WTC11 (cell line): ENCODE results near the gene NUF2. TPM values are rescaled to one million over a fixed set of nuclear protein-coding genes. Genes with fewer than 3 reads are reported as not detected.

Experiments used
- ATAC-seq: fragments of 200-7000 bp; cut with Tn5 transposase; 2 replicates; pipeline ENCODE4 v1.10.0; 2021; ENCODE audit warnings: mild to moderate bottlenecking, moderate library complexity
- CTCF ChIA-PET: fragments of 300-600 bp; sonication (Branson Sonifier 250); formaldehyde crosslinking; loops from one replicate; lab custom pipeline; 2021; ENCODE audit warnings: antibody characterized with exemption; lab: Charles Lee
- POLR2A ChIA-PET: fragments of 350-600 bp; sonication (Branson Sonifier 250); formaldehyde crosslinking; loops from one replicate; lab custom pipeline; 2021; ENCODE audit warnings: antibody characterized with exemption; lab: Charles Lee
- DNase-seq: peaks from one replicate; pipeline ENCODE4 v3.0.0; 2021; ENCODE audit warnings: low spot score
- H3K27ac Mint-ChIP-seq: 2 replicates; pipeline ENCODE4 v1.8.0; 2021; ENCODE audit warnings: mixed read lengths
- H3K27me3 Mint-ChIP-seq: 2 replicates; pipeline ENCODE4 v1.8.0; 2021; ENCODE audit warnings: low read depth, mild to moderate bottlenecking, moderate library complexity, mixed read lengths
- H3K36me3 Mint-ChIP-seq: 2 replicates; pipeline ENCODE4 v1.8.0; 2021; ENCODE audit warnings: mixed read lengths
- H3K4me1 Mint-ChIP-seq: 2 replicates; pipeline ENCODE4 v1.8.0; 2022; ENCODE audit warnings: mixed read lengths
- H3K4me3 Mint-ChIP-seq: 2 replicates; pipeline ENCODE4 v1.8.0; 2021; ENCODE audit warnings: mild to moderate bottlenecking, moderate library complexity, mixed read lengths
- H3K9me3 Mint-ChIP-seq: 2 replicates; pipeline ENCODE4 v1.8.0; 2021; ENCODE audit warnings: mixed read lengths
- ATF1 ChIP-seq: sonication (generic); formaldehyde crosslinking; IDR thresholded peaks from 2 replicates; pipeline ENCODE4 v1.8.1; 2023; ENCODE audit warnings: mild to moderate bottlenecking, moderate library complexity, missing genetic modification reagents
- FOXK1 ChIP-seq: sonication (generic); formaldehyde crosslinking; IDR thresholded peaks from 2 replicates; pipeline ENCODE4 v1.8.0; 2022; ENCODE audit warnings: mild to moderate bottlenecking, moderate library complexity, missing genetic modification reagents
- GABPB1 ChIP-seq: sonication (generic); formaldehyde crosslinking; IDR thresholded peaks from 2 replicates; pipeline ENCODE4 v1.8.1; 2023; ENCODE audit warnings: mild to moderate bottlenecking, missing genetic modification reagents
- GRHL2 ChIP-seq: fragments of 250-450 bp; sonication (Bioruptor Pico); IDR thresholded peaks from 2 replicates; pipeline ENCODE4 v1.8.0; 2022; ENCODE audit warnings: mild to moderate bottlenecking, moderate library complexity; ENCODE audit not compliant: insufficient replicate concordance, severe bottlenecking
- NR2C2 ChIP-seq: sonication (generic); formaldehyde crosslinking; IDR thresholded peaks from 2 replicates; pipeline ENCODE4 v1.8.0; 2022; ENCODE audit warnings: mild to moderate bottlenecking, missing genetic modification reagents
- PRRX2 ChIP-seq: fragments of 250-450 bp; sonication (Bioruptor Pico); IDR thresholded peaks from 2 replicates; pipeline ENCODE4 v1.8.0; 2021; ENCODE audit warnings: mild to moderate bottlenecking
- SMAD3 ChIP-seq: sonication (generic); formaldehyde crosslinking; IDR thresholded peaks from 2 replicates; pipeline ENCODE4 v1.8.0; 2022; ENCODE audit warnings: missing genetic modification reagents, mild to moderate bottlenecking, borderline replicate concordance
- SP1 ChIP-seq: sonication (generic); formaldehyde crosslinking; conservative IDR thresholded peaks from 2 replicates; pipeline ENCODE4 v1.8.1; 2022; ENCODE audit warnings: missing genetic modification reagents
- ZNF232 ChIP-seq: sonication (generic); formaldehyde crosslinking; IDR thresholded peaks from 2 replicates; pipeline ENCODE4 v1.8.0; 2022; ENCODE audit warnings: mild to moderate bottlenecking, missing genetic modification reagents
- ZNF396 ChIP-seq: fragments of 250-450 bp; sonication (Bioruptor Pico); IDR thresholded peaks from 2 replicates; pipeline ENCODE4 v1.8.0; 2021; ENCODE audit warnings: mild to moderate bottlenecking, moderate library complexity, borderline replicate concordance
- ZNF416 ChIP-seq: fragments of 250-450 bp; sonication (Bioruptor Pico); IDR thresholded peaks from 2 replicates; pipeline ENCODE4 v1.9.0; 2021; ENCODE audit warnings: mild to moderate bottlenecking, inconsistent platforms
- ZNF423 ChIP-seq: fragments of 250-450 bp; sonication (Bioruptor Pico); IDR thresholded peaks from 2 replicates; pipeline ENCODE4 v2.1.2; 2022; ENCODE audit warnings: mild to moderate bottlenecking, moderate library complexity
- total RNA-seq: library from RNA; stranded (reverse); gene quantifications from 3 replicates; pipeline ENCODE4 v1.2.3, GENCODE V29; 2021
- TF ChIP-seq, protein P1 (sequence below): sonication (generic); formaldehyde crosslinking; IDR thresholded peaks from 2 replicates; pipeline ENCODE4 v1.8.1; 2023; ENCODE audit warnings: mild to moderate bottlenecking, missing genetic modification reagents, moderate library complexity
- TF ChIP-seq, protein P2 (sequence below): fragments of 200-600 bp; IDR thresholded peaks from 2 replicates; pipeline ENCODE4 v1.8.0; 2022; ENCODE audit warnings: antibody characterized with exemption
- TF ChIP-seq, protein P3 (sequence below): sonication (generic); formaldehyde crosslinking; IDR thresholded peaks from 2 replicates; pipeline ENCODE4 v1.8.1; 2023; ENCODE audit warnings: mild to moderate bottlenecking, missing genetic modification reagents, moderate library complexity
- TF ChIP-seq, protein P4 (sequence below): fragments of 250-450 bp; sonication (Bioruptor Pico); IDR thresholded peaks from 2 replicates; pipeline ENCODE4 v1.9.0; 2021; ENCODE audit warnings: moderate library complexity, mild to moderate bottlenecking, inconsistent platforms, borderline replicate concordance
- TF ChIP-seq, protein P5 (sequence below): sonication (generic); formaldehyde crosslinking; IDR thresholded peaks from 2 replicates; pipeline ENCODE4 v1.8.1; 2022; ENCODE audit warnings: mild to moderate bottlenecking, missing genetic modification reagents, moderate library complexity, borderline replicate concordance
- TF ChIP-seq, protein P6 (sequence below): sonication (generic); formaldehyde crosslinking; IDR thresholded peaks from 2 replicates; pipeline ENCODE4 v1.8.0; 2022; ENCODE audit warnings: mild to moderate bottlenecking, missing genetic modification reagents
- TF ChIP-seq, protein P7 (sequence below): fragments of 250-450 bp; sonication (Bioruptor Pico); conservative IDR thresholded peaks from 2 replicates; pipeline ENCODE4 v1.9.0; 2021; ENCODE audit warnings: mild to moderate bottlenecking

The NUF2 gene
- total RNA-seq, 1 experiment from 2014 or later = 32.9 TPM

DNA sequence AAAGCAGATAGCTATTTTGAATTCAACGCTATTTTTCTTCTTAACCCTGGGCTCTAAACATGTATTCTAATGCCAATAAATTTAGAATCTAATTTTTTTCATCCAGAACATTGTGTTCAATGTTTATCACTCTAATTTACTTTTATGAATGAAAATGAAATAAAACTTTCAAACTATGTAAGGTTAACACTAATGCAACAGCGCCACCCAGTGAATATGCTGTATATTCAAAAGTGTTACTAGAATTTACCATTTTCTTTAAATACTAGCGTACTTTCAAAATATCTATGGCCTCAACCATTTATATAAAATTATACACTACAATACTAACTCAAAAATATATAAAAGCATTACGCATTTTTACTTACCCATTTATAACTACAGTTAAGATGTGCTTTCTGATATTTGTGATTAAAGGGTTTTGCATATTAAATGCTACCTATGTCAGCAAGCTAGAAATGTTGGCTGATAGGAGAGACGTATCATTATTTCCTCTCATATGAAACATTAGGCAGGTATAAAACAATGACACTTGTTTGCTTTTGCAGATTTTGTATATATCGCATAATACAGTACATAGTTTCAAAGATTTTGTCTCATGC lies 5.9 kb upstream of the NUF2 start:
- no peaks in the 10 kb centered on the region for H3K36me3 Mint-ChIP-seq
- no peaks in the 10 kb centered on the region for H3K27me3 Mint-ChIP-seq
- ATAC-seq (no peak), DNase-seq (no peak)
- no peak overlapping the region for H3K4me3 Mint-ChIP-seq
- CTCF ChIA-PET = interaction anchor here (0.7 to 4.9 kb wide), 11 partner anchors 11 to 467 kb away, joined by 3 to 48 read pairs (median 4); partner anchors contain the start of genes RGS4 and RGS5
- peaks cover 3% of the 10 kb centered on the region for H3K4me1 Mint-ChIP-seq
- H3K27ac Mint-ChIP-seq = no peak overlapping the region
- TF ChIP-seq, protein P1, sequence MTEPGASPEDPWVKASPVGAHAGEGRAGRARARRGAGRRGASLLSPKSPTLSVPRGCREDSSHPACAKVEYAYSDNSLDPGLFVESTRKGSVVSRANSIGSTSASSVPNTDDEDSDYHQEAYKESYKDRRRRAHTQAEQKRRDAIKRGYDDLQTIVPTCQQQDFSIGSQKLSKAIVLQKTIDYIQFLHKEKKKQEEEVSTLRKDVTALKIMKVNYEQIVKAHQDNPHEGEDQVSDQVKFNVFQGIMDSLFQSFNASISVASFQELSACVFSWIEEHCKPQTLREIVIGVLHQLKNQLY = no peak
- TF ChIP-seq, protein P2, sequence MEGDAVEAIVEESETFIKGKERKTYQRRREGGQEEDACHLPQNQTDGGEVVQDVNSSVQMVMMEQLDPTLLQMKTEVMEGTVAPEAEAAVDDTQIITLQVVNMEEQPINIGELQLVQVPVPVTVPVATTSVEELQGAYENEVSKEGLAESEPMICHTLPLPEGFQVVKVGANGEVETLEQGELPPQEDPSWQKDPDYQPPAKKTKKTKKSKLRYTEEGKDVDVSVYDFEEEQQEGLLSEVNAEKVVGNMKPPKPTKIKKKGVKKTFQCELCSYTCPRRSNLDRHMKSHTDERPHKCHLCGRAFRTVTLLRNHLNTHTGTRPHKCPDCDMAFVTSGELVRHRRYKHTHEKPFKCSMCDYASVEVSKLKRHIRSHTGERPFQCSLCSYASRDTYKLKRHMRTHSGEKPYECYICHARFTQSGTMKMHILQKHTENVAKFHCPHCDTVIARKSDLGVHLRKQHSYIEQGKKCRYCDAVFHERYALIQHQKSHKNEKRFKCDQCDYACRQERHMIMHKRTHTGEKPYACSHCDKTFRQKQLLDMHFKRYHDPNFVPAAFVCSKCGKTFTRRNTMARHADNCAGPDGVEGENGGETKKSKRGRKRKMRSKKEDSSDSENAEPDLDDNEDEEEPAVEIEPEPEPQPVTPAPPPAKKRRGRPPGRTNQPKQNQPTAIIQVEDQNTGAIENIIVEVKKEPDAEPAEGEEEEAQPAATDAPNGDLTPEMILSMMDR = peak; percentile 45; the same call in 1 of the 2 replicates
- TF ChIP-seq, all 79 proteins: peak for 1
- POLR2A ChIA-PET = no interaction called here
- H3K9me3 Mint-ChIP-seq = no peaks in the 10 kb centered on the region

DNA sequence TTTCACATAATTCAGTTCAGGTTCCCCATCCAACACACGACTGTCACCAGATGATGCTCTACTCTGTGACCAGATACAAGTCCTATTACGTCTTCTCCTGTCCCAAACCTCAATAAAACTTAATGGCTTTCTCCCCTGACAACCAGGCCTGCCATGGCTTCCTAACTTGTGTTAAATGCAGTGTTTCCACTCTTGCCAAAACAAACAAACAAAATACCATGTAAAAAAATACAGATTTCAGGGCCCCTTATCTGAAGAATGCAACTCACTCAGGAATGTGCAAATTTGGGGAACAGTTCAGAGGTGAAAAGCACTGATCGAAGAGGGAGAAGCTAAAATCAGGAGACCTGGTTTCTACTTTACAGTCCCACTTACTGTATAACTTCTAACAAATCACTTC lies 863 bp upstream of the NUF2 start:
- peak overlapping the region; percentile 92 for H3K4me3 Mint-ChIP-seq
- H3K36me3 Mint-ChIP-seq = peaks cover 2% of the 10 kb centered on the region; the same call in 1 of the 2 replicates
- ATAC-seq (no peak; the same call in 1 of the 2 replicates), DNase-seq (no peak)
- peaks cover 9% of the 10 kb centered on the region for H3K4me1 Mint-ChIP-seq
- peak overlapping the region; percentile 99 for H3K27ac Mint-ChIP-seq
- ChIA-PET CTCF (interaction anchor here (1.0 kb wide), 1 partner anchor 471 kb away, joined by 3 read pairs; no protein-coding TSS in a partner anchor), POLR2A (no interaction called here)
- TF ChIP-seq GRHL2 (CRISPR knock-in tag) (no peak), ZNF416 (CRISPR knock-in tag) (no peak), SMAD3 (CRISPR knock-in tag) (no peak), NR2C2 (CRISPR knock-in tag) (no peak), ZNF232 (no peak), ZNF396 (CRISPR knock-in tag) (no peak), PRRX2 (no peak), ATF1 (no peak), SP1 (CRISPR knock-in tag) (no peak), ZNF423 (no peak), GABPB1 (no peak), FOXK1 (CRISPR knock-in tag) (no peak)
- TF ChIP-seq, protein P3, sequence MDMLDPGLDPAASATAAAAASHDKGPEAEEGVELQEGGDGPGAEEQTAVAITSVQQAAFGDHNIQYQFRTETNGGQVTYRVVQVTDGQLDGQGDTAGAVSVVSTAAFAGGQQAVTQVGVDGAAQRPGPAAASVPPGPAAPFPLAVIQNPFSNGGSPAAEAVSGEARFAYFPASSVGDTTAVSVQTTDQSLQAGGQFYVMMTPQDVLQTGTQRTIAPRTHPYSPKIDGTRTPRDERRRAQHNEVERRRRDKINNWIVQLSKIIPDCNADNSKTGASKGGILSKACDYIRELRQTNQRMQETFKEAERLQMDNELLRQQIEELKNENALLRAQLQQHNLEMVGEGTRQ (CRISPR knock-in tag) = no peak
- TF ChIP-seq, protein P4, sequence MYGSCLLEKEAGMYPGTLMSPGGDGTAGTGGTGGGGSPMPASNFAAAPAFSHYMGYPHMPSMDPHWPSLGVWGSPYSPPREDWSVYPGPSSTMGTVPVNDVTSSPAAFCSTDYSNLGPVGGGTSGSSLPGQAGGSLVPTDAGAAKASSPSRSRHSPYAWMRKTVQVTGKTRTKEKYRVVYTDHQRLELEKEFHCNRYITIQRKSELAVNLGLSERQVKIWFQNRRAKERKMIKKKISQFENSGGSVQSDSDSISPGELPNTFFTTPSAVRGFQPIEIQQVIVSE = no peak
- TF ChIP-seq, protein P5, sequence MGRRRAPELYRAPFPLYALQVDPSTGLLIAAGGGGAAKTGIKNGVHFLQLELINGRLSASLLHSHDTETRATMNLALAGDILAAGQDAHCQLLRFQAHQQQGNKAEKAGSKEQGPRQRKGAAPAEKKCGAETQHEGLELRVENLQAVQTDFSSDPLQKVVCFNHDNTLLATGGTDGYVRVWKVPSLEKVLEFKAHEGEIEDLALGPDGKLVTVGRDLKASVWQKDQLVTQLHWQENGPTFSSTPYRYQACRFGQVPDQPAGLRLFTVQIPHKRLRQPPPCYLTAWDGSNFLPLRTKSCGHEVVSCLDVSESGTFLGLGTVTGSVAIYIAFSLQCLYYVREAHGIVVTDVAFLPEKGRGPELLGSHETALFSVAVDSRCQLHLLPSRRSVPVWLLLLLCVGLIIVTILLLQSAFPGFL (CRISPR knock-in tag) = no peak
- TF ChIP-seq, protein P6, sequence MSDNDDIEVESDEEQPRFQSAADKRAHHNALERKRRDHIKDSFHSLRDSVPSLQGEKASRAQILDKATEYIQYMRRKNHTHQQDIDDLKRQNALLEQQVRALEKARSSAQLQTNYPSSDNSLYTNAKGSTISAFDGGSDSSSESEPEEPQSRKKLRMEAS (CRISPR knock-in tag) = no peak
- TF ChIP-seq, protein P7, sequence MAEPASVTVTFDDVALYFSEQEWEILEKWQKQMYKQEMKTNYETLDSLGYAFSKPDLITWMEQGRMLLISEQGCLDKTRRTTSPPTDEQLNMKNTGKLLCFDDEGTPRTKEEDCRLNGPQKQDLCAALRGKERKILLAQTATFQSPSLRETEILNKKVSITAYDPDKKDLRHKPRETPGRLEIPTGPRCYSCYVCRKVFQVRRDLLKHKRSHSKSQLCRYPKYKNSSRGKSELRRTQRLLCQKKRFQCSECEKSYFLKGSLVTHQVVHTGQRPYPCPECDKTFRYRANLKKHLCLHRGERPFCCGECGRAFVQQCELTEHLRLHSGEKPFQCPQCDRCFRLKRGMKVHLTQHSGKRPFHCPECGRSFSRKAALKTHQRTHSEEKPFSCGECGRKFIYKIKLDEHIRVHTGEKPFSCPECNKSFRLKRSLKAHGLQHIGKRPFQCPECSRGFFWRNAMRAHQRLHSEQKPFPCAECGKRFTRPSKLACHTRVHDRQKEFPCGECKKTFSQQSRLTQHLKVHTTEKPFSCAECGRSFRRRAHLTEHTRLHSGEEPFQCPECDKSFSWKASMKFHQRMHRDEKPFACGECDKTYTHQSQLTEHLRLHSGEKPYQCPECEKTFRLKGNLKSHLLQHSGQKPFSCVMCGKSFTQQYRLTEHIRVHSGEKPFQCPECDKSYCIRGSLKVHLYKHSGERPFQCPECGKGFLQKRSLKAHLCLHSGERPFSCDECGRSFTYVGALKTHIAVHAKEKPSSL (CRISPR knock-in tag) = no peak
- no peaks in the 10 kb centered on the region for H3K27me3 Mint-ChIP-seq
- H3K9me3 Mint-ChIP-seq = no peaks in the 10 kb centered on the region
